Right lobe of liver (tissue), 6 donors: ENCODE results near the gene AK9. TPM values are rescaled to one million over a fixed set of nuclear protein-coding genes. Genes with fewer than 3 reads are reported as not detected.

Experiments
- ATAC-seq, 4 donors: fragments of 200-7000 bp; cut with Tn5 transposase; one replicate each; pipeline ENCODE4 v1.9.1; 2020; ENCODE audit warnings: mild to moderate bottlenecking in 4 of 4, moderate library complexity in 4 of 4
- DNase-seq, 3 donors: peaks; one replicate each; pipeline ENCODE4 v3.0.0-alpha.2; 2020
- H3K27ac ChIP-seq, 3 donors: fragments of 200-600 bp; one replicate each; pipeline ENCODE4 v1.8.0; 2022
- H3K27me3 ChIP-seq, 2 donors: fragments of 200-600 bp; one replicate each; pipeline ENCODE4 v1.8.0; 2022
- H3K36me3 ChIP-seq, 4 donors: fragments of 200-600 bp; sonication (generic) in 1 of 4; one replicate each; pipeline versions ENCODE4 v1.5.1 to v1.8.0; 2017 to 2022; ENCODE audit warnings: control low read depth in 1 of 4
- H3K4me1 ChIP-seq, 4 donors: fragments of 200-600 bp; sonication (generic) in 1 of 4; one replicate each; pipeline versions ENCODE4 v1.5.1 to v1.8.0; 2017 to 2022; ENCODE audit warnings: control low read depth in 1 of 4
- H3K4me3 ChIP-seq, 3 donors: fragments of 200-600 bp; one replicate each; pipeline ENCODE4 v1.8.0; 2022
- H3K9me3 ChIP-seq, 4 donors: fragments of 200-600 bp; sonication (generic) in 1 of 4; one replicate each; pipeline versions ENCODE4 v1.5.1 to v1.8.0; 2017 to 2022; ENCODE audit warnings: control low read depth in 1 of 4
- POLR2A ChIP-seq: fragments of 450-650 bp; IDR thresholded peaks from one replicate; pipeline ENCODE4 v1.6.1; 2017; ENCODE audit warnings: antibody characterized with exemption, mild to moderate bottlenecking
- WGBS: methylation state at CpG from one replicate; pipeline ENCODE4 v1.1.6; 2018; ENCODE audit warnings: low coverage, low lambda C conversion rate; ENCODE audit not compliant: insufficient coverage; ENCODE audit errors: missing lambda C conversion rate; 5-methylcytosine and 5-hydroxymethylcytosine counted together
- intact Hi-C, 2 donors: fragments of 100-400 bp; cut with DNase I; formaldehyde crosslinking; loops; one replicate each; pipeline versions ENCODE4 v1.11.2 to v1.14.1; 2022
- total RNA-seq, 6 experiments: library from RNA; depleted of rRNA in 2 of 6; stranded (reverse); fragments of >200 nt in 2 of 6; fragmentation: NEBNext Ultra II Directional in 3 of 6; extraction: Animal tissue kit (Norgen Biotek cat#: 25700) in 3 of 6; gene quantifications; one replicate each; pipeline versions ENCODE4 v1.1.0 to v1.2.4, GENCODE V29; 2016 to 2023
- TF ChIP-seq, protein P1 (sequence below), 4 donors: fragments of 200-600 bp in 3 of 4; fragments of 450-650 bp in 1 of 4; IDR thresholded peaks; one replicate each; pipeline versions ENCODE4 v1.5.1 to v1.8.0; 2016 to 2022; ENCODE audit warnings: antibody characterized with exemption in 4 of 4, mild to moderate bottlenecking in 2 of 4
- donor health status: DM: no; HTN: yes; CAD: no.
- donor health status: DM: no; HTN: no; CAD: no.
- donor health status: DM: no; HTN: no; CAD: no.
- donor health status: DM: no; HTN: yes; CAD: no.
- donor health status: DM: no; HTN: yes; CAD: no.

The AK9 gene
- total RNA-seq, 6 experiments from 2014 or later: 1.5 to 3.9 (median 2.5) TPM

- TF ChIP-seq POLR2A: no peak
- TF ChIP-seq, protein P1, sequence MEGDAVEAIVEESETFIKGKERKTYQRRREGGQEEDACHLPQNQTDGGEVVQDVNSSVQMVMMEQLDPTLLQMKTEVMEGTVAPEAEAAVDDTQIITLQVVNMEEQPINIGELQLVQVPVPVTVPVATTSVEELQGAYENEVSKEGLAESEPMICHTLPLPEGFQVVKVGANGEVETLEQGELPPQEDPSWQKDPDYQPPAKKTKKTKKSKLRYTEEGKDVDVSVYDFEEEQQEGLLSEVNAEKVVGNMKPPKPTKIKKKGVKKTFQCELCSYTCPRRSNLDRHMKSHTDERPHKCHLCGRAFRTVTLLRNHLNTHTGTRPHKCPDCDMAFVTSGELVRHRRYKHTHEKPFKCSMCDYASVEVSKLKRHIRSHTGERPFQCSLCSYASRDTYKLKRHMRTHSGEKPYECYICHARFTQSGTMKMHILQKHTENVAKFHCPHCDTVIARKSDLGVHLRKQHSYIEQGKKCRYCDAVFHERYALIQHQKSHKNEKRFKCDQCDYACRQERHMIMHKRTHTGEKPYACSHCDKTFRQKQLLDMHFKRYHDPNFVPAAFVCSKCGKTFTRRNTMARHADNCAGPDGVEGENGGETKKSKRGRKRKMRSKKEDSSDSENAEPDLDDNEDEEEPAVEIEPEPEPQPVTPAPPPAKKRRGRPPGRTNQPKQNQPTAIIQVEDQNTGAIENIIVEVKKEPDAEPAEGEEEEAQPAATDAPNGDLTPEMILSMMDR (IDR thresholded peaks at IDR 0.05): no peak
- DNase-seq: no peak
- intact Hi-C loops: no loop called here
- no peak for ATAC-seq
- Histone ChIP-seq H3K4me3 (no peak overlapping the region), H3K4me1 (no peaks in the 10 kb centered on the region), H3K36me3 (no peaks in the 10 kb centered on the region), H3K27ac (no peak overlapping the region), H3K9me3 (no peaks in the 10 kb centered on the region), H3K27me3 (no peaks in the 10 kb centered on the region)
- 30% methylated on average over 1 of the region's 1 CpG for WGBS
Observed at GRCh38 chr6:109612268-109612667, 78.7 kb downstream of the AK9 start.

- ATAC-seq: no peak
- H3K4me1 ChIP-seq: no peaks in the 10 kb centered on the region
- DNase-seq: no peak
- no peak overlapping the region for H3K27ac ChIP-seq
- no peak overlapping the region for H3K4me3 ChIP-seq
- H3K27me3 ChIP-seq: no peaks in the 10 kb centered on the region
- no peak for TF ChIP-seq POLR2A
- no peaks in the 10 kb centered on the region for H3K9me3 ChIP-seq
- no peaks in the 10 kb centered on the region for H3K36me3 ChIP-seq
- no CpG with 5 or more reads among the region's 1 CpG for WGBS
- intact Hi-C loops: no loop called here
Observed at GRCh38 chr6:109611502-109611901, 79.5 kb downstream of the AK9 start.

DNA sequence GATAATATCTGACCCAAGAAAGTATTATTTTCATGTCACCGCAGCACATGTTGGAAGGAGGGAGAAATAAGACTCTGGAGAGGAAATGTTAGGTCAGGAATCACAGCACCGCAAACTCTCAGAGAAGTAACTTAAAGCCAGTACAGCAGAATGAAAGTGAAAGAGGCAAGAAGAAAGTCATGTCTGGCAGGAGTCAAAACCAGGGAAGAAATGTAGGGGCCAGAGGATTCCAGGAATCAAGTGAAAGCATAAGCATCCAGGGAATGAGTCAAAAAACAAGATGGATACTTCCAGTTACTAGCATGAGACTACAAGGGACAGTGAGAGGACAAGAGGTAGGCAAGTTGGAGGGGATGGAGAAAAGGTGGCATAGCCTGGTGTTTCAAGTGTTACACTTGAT is 80.4 kb downstream of the AK9 start:
- DNase-seq (no peak), ATAC-seq (no peak)
- H3K36me3 ChIP-seq: no peaks in the 10 kb centered on the region
- no peaks in the 10 kb centered on the region for H3K9me3 ChIP-seq
- no peaks in the 10 kb centered on the region for H3K4me1 ChIP-seq
- no peak overlapping the region for H3K27ac ChIP-seq
- 54% methylated on average over 2 of the region's 2 CpGs for WGBS
- intact Hi-C loops: no loop called here
- TF ChIP-seq POLR2A: no peak
- TF ChIP-seq, protein P1 (IDR thresholded peaks at IDR 0.05): no peak
- no peaks in the 10 kb centered on the region for H3K27me3 ChIP-seq
- H3K4me3 ChIP-seq: no peak overlapping the region

- no peak overlapping the region for H3K4me3 ChIP-seq
- no peaks in the 10 kb centered on the region for H3K27me3 ChIP-seq
- ATAC-seq (no peak), DNase-seq (no peak)
- TF ChIP-seq, protein P1 (IDR thresholded peaks at IDR 0.05): no peak
- TF ChIP-seq POLR2A: no peak
- WGBS: 31% methylated on average over 1 of the region's 1 CpG
- H3K9me3 ChIP-seq: no peaks in the 10 kb centered on the region
- no peaks in the 10 kb centered on the region for H3K36me3 ChIP-seq
- H3K4me1 ChIP-seq: no peaks in the 10 kb centered on the region
- no peak overlapping the region for H3K27ac ChIP-seq
- intact Hi-C loops: no loop called here
Observed at GRCh38 chr6:109609737-109610136, 81.3 kb downstream of the AK9 start.

DNA sequence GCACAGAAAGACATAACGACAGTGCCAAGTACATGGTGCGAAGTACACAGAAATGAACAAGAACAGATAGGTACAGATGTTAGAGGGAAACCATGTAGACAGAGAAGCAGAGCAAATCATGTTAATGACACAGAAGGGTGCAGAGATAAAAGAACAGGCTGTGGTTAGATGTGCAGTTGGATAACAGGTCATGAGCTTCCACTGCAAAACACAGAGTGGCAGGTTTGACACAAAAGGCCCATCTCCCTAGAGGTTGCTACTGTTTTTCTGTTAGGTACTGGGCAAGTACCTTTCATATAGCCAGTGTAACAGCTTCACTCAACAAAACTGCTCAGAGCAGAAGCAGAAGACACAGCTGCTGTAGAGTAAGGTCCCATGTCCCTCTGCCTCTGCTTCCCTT is 84.6 kb downstream of the AK9 start:
- intact Hi-C loops: no loop called here
- Histone ChIP-seq H3K4me3 (no peak overlapping the region), H3K36me3 (no peaks in the 10 kb centered on the region), H3K27ac (no peak overlapping the region), H3K27me3 (no peaks in the 10 kb centered on the region), H3K9me3 (no peaks in the 10 kb centered on the region), H3K4me1 (no peaks in the 10 kb centered on the region)
- WGBS: 95% methylated on average over 2 of the region's 2 CpGs
- no peak for ATAC-seq
- TF ChIP-seq, protein P1 (IDR thresholded peaks at IDR 0.05): no peak
- DNase-seq: no peak
